Testis (tissue), 2 donors: ENCODE results near the gene FAM171A1.

ENCODE experiments used
- CTCF ChIP-seq, 3 experiments: fragments of 450-650 bp in 2 of 3; fragments of 200-600 bp in 1 of 3; sonication (generic) in 1 of 3; IDR thresholded peaks; one replicate each; pipeline ENCODE4 v1.5.1; 2016 to 2019; ENCODE audit warnings: antibody characterized with exemption in 3 of 3, mild to moderate bottlenecking in 2 of 3, moderate library complexity in 1 of 3
- POLR2A ChIP-seq: fragments of 450-650 bp; IDR thresholded peaks from one replicate; pipeline ENCODE4 v1.6.1; 2017; ENCODE audit warnings: antibody characterized with exemption, mild to moderate bottlenecking, moderate library complexity

- TF ChIP-seq CTCF (IDR thresholded peaks at IDR 0.05) (no peak), POLR2A (no peak)
Measured at GRCh38 chr10:15300145-15300544, 70.9 kb downstream of the FAM171A1 start.
